OCI-LY7 (cell line): Measurements from ENCODE around the gene GRIK2.

Source experiments
- CTCF ChIP-seq: fragments of 200-600 bp; sonication (generic); conservative IDR thresholded peaks from 2 replicates; pipeline ENCODE4 v1.5.1; 2014; ENCODE audit warnings: mild to moderate bottlenecking, antibody characterized with exemption, low read length, moderate library complexity, mixed read lengths
- EZH2phosphoT487 ChIP-seq: fragments of 200-600 bp; sonication (generic); IDR thresholded peaks from 2 replicates; pipeline ENCODE4 v1.6.1; 2018; ENCODE audit warnings: low read depth, borderline replicate concordance, mild to moderate bottlenecking, mixed run types, antibody characterized with exemption, low read length, moderate library complexity, mixed read lengths

GRCh38 chr6:101531538-101531937 is 138.0 kb downstream of the GRIK2 start:
- TF ChIP-seq EZH2phosphoT487 = no peak
- TF ChIP-seq CTCF = no peak
